ENCODE measurements around the gene TPSB2.

DNA sequence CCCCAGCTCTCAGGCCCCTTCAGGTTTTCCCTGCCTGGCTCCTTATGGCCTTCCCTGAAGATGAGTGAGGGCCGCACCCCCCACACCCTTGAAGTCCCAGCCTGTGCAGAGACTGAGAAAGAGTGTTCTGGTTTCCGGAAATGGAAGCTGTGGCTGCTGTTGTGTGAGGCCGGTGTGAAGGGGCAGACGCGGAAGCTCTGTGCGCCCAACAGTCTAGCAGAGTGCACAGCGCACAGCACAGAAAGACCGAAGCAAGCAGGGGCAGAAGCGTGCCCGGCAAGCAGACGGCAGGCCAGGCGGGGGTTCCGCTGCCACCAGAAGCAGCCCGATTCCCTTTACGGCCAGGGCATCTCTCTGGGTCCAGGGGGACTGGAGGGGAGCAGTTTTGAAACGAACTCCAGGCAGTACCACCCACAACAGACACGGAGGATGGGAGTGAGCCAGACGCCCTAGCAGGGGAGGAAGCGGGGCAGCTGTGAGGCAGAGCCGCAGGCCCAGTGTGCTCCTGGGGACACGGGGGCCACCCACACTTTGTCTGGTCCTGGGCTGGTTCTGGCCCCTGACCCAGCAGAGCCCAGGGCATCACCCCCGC is 21.6 kb downstream of the TPSB2 start:
- TF ChIP-seq CTCF (IDR thresholded peaks at IDR 0.05) (no peak), ZFX (IDR thresholded peaks at IDR 0.05; ENCODE audit: borderline replicate concordance) (no peak)
